ENCODE data around the gene GGA3.

DNA sequence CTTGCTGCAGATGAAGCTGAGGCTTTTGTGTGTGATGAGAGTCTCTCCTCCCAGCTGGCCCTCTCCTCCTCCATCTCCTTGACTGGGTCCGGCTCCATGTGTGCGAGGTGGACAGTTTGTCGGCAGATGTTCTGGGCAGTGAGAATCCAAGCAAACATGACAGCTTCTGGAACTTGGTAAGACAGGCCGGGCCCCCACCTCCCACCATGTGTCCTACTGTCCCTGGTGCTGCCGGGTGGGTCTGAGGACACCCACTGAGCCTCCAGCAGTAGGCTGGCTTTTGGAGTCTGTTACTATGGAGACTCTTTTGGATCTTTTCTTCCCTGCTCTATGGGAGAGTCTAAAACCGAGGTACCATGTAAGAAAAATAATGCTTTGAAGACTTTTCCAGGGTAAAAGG lies 43.3 kb downstream of the GGA3 start:
- TF ChIP-seq, protein P1, sequence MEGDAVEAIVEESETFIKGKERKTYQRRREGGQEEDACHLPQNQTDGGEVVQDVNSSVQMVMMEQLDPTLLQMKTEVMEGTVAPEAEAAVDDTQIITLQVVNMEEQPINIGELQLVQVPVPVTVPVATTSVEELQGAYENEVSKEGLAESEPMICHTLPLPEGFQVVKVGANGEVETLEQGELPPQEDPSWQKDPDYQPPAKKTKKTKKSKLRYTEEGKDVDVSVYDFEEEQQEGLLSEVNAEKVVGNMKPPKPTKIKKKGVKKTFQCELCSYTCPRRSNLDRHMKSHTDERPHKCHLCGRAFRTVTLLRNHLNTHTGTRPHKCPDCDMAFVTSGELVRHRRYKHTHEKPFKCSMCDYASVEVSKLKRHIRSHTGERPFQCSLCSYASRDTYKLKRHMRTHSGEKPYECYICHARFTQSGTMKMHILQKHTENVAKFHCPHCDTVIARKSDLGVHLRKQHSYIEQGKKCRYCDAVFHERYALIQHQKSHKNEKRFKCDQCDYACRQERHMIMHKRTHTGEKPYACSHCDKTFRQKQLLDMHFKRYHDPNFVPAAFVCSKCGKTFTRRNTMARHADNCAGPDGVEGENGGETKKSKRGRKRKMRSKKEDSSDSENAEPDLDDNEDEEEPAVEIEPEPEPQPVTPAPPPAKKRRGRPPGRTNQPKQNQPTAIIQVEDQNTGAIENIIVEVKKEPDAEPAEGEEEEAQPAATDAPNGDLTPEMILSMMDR (optimal IDR thresholded peaks at IDR 0.05 in 1 of 3, IDR thresholded peaks at IDR 0.05 in 1 of 3, conservative IDR thresholded peaks at IDR 0.05 in 1 of 3; ENCODE audit: extremely low read depth in 1 of 3, insufficient read depth in 2 of 3, low read length in 3 of 3), result no peak
- TF ChIP-seq EZH2 (IDR thresholded peaks at IDR 0.05; ENCODE audit: low read length), result no peak
